Neural progenitor cell (in vitro differentiated cells): Measurements from ENCODE around the gene PGLYRP3.

Experiments used
- EZH2 ChIP-seq: fragments of 200-600 bp; sonication (generic); IDR thresholded peaks from 2 replicates; pipeline ENCODE4 v1.6.1; 2017; ENCODE audit warnings: antibody characterized with exemption, mild to moderate bottlenecking, moderate library complexity
- TF ChIP-seq, protein P1 (sequence below): fragments of 200-600 bp; sonication (generic); IDR thresholded peaks from 2 replicates; pipeline ENCODE4 v1.5.1; 2017; ENCODE audit warnings: antibody characterized with exemption, mild to moderate bottlenecking

DNA sequence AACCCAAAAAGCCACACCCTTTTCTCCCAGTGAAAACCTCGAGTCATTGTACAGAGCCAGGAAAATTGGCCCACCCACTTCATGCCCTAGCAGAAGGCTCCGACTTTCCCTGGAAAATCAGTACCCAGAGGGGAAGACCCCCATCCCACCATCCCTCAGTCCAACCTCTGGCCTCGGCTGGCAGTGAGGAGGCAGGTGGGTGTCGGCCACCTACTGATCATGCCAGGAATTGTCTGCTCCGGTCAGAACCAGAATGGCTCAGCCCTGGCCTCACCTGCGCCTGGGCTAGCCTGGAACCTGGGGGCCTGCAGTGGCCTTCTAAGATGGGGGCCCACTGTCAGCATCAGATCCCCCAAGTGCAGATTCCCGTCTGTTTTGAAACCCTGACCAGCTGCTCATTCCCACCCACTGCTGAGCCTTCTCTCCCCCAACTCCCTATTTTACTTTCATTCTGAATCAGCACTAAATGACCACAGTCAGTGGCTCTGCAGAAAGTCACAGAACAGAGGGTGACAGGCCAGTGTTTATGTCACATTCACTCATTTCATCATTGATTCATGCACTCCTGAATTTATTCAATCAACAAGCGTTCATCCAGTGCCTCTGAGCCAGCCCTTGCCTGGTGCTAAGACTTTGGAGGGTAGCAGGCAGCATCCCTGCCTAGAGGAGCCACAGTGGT lies 41.9 kb upstream of the PGLYRP3 start:
- TF ChIP-seq, protein P1, sequence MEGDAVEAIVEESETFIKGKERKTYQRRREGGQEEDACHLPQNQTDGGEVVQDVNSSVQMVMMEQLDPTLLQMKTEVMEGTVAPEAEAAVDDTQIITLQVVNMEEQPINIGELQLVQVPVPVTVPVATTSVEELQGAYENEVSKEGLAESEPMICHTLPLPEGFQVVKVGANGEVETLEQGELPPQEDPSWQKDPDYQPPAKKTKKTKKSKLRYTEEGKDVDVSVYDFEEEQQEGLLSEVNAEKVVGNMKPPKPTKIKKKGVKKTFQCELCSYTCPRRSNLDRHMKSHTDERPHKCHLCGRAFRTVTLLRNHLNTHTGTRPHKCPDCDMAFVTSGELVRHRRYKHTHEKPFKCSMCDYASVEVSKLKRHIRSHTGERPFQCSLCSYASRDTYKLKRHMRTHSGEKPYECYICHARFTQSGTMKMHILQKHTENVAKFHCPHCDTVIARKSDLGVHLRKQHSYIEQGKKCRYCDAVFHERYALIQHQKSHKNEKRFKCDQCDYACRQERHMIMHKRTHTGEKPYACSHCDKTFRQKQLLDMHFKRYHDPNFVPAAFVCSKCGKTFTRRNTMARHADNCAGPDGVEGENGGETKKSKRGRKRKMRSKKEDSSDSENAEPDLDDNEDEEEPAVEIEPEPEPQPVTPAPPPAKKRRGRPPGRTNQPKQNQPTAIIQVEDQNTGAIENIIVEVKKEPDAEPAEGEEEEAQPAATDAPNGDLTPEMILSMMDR, result no peak
- TF ChIP-seq EZH2, result no peak
